Lower leg skin (tissue), 4 donors: ENCODE measurements around the gene PRSS1. TPM values are rescaled to one million over a fixed set of nuclear protein-coding genes. Genes with fewer than 3 reads are reported as not detected.
A peak's percentile ranks its signal among the peaks of the same experiment; 100 is the strongest.
"Not testable (repeated sequence)": the region's sequence is repeated elsewhere in the genome, so short reads cannot be mapped to it uniquely, and the experiment has no call there.

Source experiments
- DNase-seq, 2 donors: peaks; one replicate each; pipeline ENCODE4 v3.0.0-alpha.2; 2019; ENCODE audit warnings: low spot score in 2 of 2
- H3K4me3 ChIP-seq: fragments of 200-600 bp; sonication (generic); 2 replicates; pipeline ENCODE4 v1.5.1; 2017; ENCODE audit warnings: mild to moderate bottlenecking, low read depth; ENCODE audit not compliant: poor library complexity, severe bottlenecking
- POLR2A ChIP-seq, 2 donors: fragments of 450-650 bp; IDR thresholded peaks; one replicate each; pipeline ENCODE4 v1.6.1; 2016 to 2017; ENCODE audit warnings: antibody characterized with exemption in 2 of 2, mild to moderate bottlenecking in 1 of 2, moderate library complexity in 1 of 2
- WGBS, 2 donors: methylation state at CpG; one replicate each; pipeline ENCODE4 v1.1.5; 2018; 5-methylcytosine and 5-hydroxymethylcytosine counted together
- intact Hi-C: fragments of 100-400 bp; cut with DNase I; formaldehyde crosslinking; loops from one replicate; pipeline ENCODE4 v1.15.0; 2023; ENCODE audit warnings: low total_unique reads
- total RNA-seq, 4 donors: library from RNA; depleted of rRNA; stranded (reverse); fragments of >200 nt; gene quantifications; one replicate each; pipeline ENCODE4 v1.1.0, GENCODE V29; 2016
- TF ChIP-seq, protein P1 (sequence below), 3 donors: fragments of 450-650 bp; IDR thresholded peaks; one replicate each; pipeline ENCODE4 v1.5.1; 2016; ENCODE audit warnings: antibody characterized with exemption in 3 of 3, mild to moderate bottlenecking in 3 of 3, moderate library complexity in 2 of 3

PRSS1 gene
- total RNA-seq, 4 donors from 2014 or later = 3.0 TPM; not detected in 3

DNA sequence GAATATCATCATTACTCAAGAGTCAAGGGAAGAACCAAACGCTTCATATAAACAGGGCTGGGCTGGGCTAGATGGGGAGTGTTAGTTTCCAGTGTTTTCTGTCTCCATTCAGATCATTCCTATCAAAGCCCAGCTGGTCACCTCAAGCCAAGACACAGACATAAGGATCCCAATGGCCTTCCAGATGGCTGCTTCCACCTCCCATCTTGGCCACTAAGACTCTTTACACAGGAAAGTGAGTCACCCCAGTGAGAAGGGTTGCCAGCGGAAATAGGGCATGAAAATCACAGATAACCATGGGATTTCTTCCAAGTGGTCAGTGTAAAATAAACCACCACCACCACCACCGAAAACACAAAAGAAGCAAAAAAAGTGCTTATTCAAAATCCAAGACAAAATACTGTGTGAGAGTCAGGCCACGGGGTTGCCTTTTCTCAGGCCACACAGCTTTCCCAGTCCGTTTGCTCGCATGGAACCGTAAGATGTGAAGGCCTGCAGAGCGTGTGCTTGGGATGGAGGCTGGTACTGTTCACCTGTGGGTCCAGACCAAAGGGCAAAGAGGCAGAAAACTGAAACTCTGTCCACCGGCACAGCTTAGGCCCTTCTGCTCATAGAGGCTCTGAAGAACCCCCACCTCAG lies 27.1 kb downstream of the PRSS1 start:
- no peak for DNase-seq
- intact Hi-C loops = no loop called here
- 66 to 71% methylated on average over 9 of the region's 9 CpGs for WGBS, 2 donors
- no peak overlapping the region for H3K4me3 ChIP-seq
- no peak for TF ChIP-seq POLR2A (IDR thresholded peaks at IDR 0.05)
- TF ChIP-seq, protein P1, sequence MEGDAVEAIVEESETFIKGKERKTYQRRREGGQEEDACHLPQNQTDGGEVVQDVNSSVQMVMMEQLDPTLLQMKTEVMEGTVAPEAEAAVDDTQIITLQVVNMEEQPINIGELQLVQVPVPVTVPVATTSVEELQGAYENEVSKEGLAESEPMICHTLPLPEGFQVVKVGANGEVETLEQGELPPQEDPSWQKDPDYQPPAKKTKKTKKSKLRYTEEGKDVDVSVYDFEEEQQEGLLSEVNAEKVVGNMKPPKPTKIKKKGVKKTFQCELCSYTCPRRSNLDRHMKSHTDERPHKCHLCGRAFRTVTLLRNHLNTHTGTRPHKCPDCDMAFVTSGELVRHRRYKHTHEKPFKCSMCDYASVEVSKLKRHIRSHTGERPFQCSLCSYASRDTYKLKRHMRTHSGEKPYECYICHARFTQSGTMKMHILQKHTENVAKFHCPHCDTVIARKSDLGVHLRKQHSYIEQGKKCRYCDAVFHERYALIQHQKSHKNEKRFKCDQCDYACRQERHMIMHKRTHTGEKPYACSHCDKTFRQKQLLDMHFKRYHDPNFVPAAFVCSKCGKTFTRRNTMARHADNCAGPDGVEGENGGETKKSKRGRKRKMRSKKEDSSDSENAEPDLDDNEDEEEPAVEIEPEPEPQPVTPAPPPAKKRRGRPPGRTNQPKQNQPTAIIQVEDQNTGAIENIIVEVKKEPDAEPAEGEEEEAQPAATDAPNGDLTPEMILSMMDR (IDR thresholded peaks at IDR 0.05) = no peak

DNA sequence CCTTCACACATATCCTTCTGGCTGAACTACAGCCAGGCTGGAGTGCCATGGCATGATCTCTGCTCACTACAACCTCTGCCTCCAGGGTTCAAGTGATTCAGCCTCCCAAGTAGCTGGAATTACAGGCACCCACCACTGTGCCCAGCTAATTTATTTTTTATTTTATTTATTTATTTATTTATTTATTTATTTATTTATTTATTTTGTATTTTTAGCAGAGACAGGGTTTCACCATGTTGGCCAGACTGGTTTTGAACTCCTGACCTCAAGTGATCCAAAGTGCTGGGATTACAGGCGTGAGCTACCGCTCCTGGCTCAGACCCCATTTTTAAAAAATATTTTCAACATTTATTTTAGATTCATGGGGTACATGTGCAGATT lies 27.6 kb downstream of the PRSS1 start:
- 93 to 95% methylated on average over 2 of the region's 2 CpGs for WGBS, 2 donors
- H3K4me3 ChIP-seq, intact Hi-C loops, DNase-seq: not testable (repeated sequence)

DNA sequence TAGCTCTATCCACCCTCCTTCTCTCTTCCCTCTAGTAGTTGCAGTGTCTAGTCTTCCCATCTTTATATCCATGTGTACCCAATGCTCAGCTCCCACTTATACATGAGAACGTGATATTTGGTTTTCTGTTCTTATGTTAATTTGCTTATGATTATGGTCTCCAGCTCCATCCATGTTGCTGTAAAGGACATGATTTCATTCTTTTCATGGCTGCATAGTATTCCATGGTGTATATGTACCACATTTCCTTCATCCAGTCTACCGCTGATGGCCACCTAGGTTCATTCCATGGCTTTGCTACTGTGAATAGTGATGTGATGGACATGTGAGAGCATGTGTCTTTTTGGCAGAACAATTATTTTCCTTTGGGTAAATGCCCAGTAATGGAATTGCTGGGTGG lies 28.0 kb downstream of the PRSS1 start:
- no peak overlapping the region for H3K4me3 ChIP-seq
- 75 to 79% methylated on average over 2 of the region's 2 CpGs for WGBS, 2 donors
- DNase-seq = no peak
- TF ChIP-seq POLR2A (IDR thresholded peaks at IDR 0.05) = no peak
- TF ChIP-seq, protein P1 (IDR thresholded peaks at IDR 0.05) = no peak
- intact Hi-C loops = no loop called here

DNA sequence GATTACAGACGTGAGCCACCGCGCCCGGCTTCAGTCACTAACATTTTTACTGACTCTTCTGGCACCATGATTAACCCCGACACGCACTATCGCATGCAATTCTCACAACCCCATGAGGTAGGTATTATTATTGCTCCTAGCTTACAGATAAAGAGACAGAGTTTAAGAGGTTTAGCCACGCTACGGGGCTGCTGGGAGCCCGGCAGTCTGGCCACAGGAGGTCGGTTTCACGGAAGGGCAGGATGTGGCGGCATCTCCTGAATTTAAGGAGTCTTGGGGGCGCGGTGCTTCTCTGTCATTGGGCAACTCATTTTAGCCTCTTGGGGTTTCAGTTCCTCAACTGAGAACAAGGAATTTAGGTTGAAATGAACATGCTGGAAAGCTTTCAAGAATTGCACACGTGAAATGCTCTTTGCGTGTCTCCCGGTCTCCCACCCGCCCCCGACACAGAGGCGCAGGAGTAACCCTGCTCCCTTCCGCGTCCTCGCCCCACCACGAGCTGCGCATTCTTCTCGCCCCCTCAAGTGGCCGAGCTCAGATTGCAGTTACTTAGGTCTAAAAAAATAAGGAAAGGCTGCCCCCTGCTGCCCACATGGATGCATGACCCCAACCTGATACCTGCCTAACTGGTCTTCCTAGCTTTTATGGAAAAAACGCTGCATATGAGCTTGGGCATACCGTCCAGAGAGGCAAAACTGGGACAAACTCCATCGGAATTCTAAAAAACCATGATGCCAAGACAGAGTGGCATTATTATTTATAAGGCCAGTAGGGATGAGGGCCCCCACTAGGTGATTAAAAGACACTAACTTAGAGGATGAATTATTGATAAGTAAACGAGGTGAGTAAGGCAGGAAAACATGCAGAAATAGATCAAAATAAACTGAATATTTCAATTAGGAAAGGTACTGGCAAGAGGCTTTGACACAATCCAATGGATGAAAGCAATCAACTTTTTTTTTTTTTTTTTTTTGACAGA lies 33.9 kb downstream of the PRSS1 start:
- TF ChIP-seq, protein P1 (IDR thresholded peaks at IDR 0.05) = peak in 1 of 3 donors; percentile 79
- TF ChIP-seq POLR2A (IDR thresholded peaks at IDR 0.05) = no peak
- intact Hi-C loops = loop anchor here (10.0 kb wide), 1 partner anchor 298 kb away; no protein-coding TSS in a partner anchor
- 6 to 10% methylated on average over 32 of the region's 32 CpGs for WGBS, 2 donors
- H3K4me3 ChIP-seq = no peak overlapping the region
- DNase-seq = peak; percentile 86 to 97

DNA sequence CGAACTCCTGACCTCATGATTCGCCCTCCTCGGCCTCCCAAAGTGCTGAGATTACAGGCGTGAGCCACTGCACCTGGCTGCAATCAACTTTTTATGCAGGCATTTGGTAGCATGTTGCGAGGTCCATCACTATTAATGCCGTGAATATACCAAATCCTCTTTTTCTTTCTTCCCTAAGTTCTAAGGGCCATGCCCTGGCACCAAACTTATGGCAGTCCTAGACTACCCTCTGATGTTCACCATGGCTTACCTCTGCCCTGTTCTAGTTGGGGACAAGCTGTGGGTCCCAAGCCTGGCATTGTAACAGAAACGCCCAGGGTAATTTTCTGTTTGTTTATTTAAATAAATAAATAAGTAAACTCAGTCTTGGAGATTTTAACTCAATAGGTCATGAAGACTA lies 34.8 kb downstream of the PRSS1 start:
- WGBS, 2 donors = 81 to 87% methylated on average over 7 of the region's 7 CpGs
- DNase-seq = no peak
- intact Hi-C loops = loop anchor here (10.0 kb wide), 1 partner anchor 299 kb away; no protein-coding TSS in a partner anchor
- H3K4me3 ChIP-seq = no peak overlapping the region
- TF ChIP-seq, protein P1 (IDR thresholded peaks at IDR 0.05) = no peak
- no peak for TF ChIP-seq POLR2A (IDR thresholded peaks at IDR 0.05)

DNA sequence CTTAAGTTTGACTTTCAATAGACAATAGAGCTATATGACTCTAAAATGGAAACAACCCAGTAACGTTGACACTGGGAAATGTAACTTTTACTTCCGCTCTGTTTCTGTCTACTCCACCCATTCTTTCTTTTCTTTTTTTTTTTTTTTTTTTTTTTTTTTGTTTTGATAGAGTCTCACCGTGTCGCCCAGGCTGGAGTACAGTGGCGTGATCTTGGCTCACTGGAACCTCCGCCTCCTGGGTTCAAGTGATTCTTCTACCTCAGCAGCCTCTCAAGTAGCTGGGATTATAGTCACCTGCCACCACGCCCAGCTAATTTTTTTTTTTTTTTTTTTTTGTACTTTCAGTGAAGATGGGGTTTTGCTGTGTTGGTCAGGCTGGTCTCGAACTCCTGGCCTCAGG lies 35.4 kb downstream of the PRSS1 start:
- intact Hi-C loops = loop anchor here (10.0 kb wide), 1 partner anchor 300 kb away; no protein-coding TSS in a partner anchor
- 83 to 88% methylated on average over 8 of the region's 8 CpGs for WGBS, 2 donors
- DNase-seq = no peak

More for the DNA sequence above, 35.4 kb downstream of the PRSS1 start:
- TF ChIP-seq POLR2A (IDR thresholded peaks at IDR 0.05) = no peak
- TF ChIP-seq, protein P1 (IDR thresholded peaks at IDR 0.05) = no peak
- H3K4me3 ChIP-seq = no peak overlapping the region
